ENCODE measurements around the gene AGXT. TPM values are rescaled to one million over a fixed set of nuclear protein-coding genes. Genes with fewer than 3 reads are reported as not detected.

The AGXT gene
- total RNA-seq, 4 donors from 2014 or later = not detected

- no peak for TF ChIP-seq POLR2AphosphoS5 (IDR thresholded peaks at IDR 0.05)
- no peak for TF ChIP-seq POLR2A (IDR thresholded peaks at IDR 0.05)
- TF ChIP-seq CTCF (IDR thresholded peaks at IDR 0.05) = no peak
- no peak for TF ChIP-seq EP300 (IDR thresholded peaks at IDR 0.05)
- no peak for ATAC-seq
Measured at GRCh38 chr2:240881913-240882312, 13.3 kb downstream of the AGXT start.

GRCh38 chr2:240884221-240884620, 15.6 kb downstream of the AGXT start:
- TF ChIP-seq POLR2A (IDR thresholded peaks at IDR 0.05) = no peak
- no peak for TF ChIP-seq CTCF (IDR thresholded peaks at IDR 0.05)
- TF ChIP-seq POLR2AphosphoS5 (IDR thresholded peaks at IDR 0.05) = no peak
- no peak for TF ChIP-seq EP300 (IDR thresholded peaks at IDR 0.05)
- H3K27ac ChIP-seq = no peak overlapping the region
- H3K36me3 ChIP-seq = no peaks in the 10 kb centered on the region
- no peak for ATAC-seq
- 75 to 100% methylated on average over 1 of the region's 2 CpGs for WGBS, 2 donors (ENCODE audit: low coverage in 1 of 2)
- no peak overlapping the region for H3K4me3 ChIP-seq
- H3K27me3 ChIP-seq = no peaks in the 10 kb centered on the region
- no peaks in the 10 kb centered on the region for H3K4me1 ChIP-seq
- no peaks in the 10 kb centered on the region for H3K9me3 ChIP-seq

More at GRCh38 chr2:240881913-240882312, 13.3 kb downstream of the AGXT start:
- Histone ChIP-seq H3K4me1 (no peaks in the 10 kb centered on the region), H3K36me3 (no peaks in the 10 kb centered on the region), H3K27me3 (no peaks in the 10 kb centered on the region), H3K4me3 (no peak overlapping the region), H3K27ac (no peak overlapping the region), H3K9me3 (no peaks in the 10 kb centered on the region)
- 47 to 56% methylated on average over 6 of the region's 6 CpGs for WGBS, 2 donors (ENCODE audit: low coverage in 1 of 2)

- no peak for ATAC-seq
- Histone ChIP-seq H3K27ac (no peak overlapping the region), H3K4me3 (no peak overlapping the region), H3K36me3 (no peaks in the 10 kb centered on the region), H3K27me3 (no peaks in the 10 kb centered on the region), H3K4me1 (no peaks in the 10 kb centered on the region), H3K9me3 (no peaks in the 10 kb centered on the region)
- WGBS, 2 donors (ENCODE audit: low coverage in 1 of 2) = 63 to 100% methylated on average over 1 to 2 of the region's 3 CpGs
- TF ChIP-seq POLR2AphosphoS5 (IDR thresholded peaks at IDR 0.05) (no peak), EP300 (IDR thresholded peaks at IDR 0.05) (no peak), POLR2A (IDR thresholded peaks at IDR 0.05) (no peak), CTCF (IDR thresholded peaks at IDR 0.05) (no peak)
Measured at GRCh38 chr2:240884745-240885144, 16.1 kb downstream of the AGXT start.

- TF ChIP-seq CTCF (IDR thresholded peaks at IDR 0.05) = no peak
- no peak for TF ChIP-seq POLR2A (IDR thresholded peaks at IDR 0.05)
- no peak for TF ChIP-seq EP300 (IDR thresholded peaks at IDR 0.05)
- no peak for TF ChIP-seq POLR2AphosphoS5 (IDR thresholded peaks at IDR 0.05)
- Histone ChIP-seq H3K9me3 (no peaks in the 10 kb centered on the region), H3K36me3 (no peaks in the 10 kb centered on the region), H3K4me3 (no peak overlapping the region), H3K27ac (no peak overlapping the region), H3K4me1 (no peaks in the 10 kb centered on the region), H3K27me3 (no peaks in the 10 kb centered on the region)
- WGBS, 2 donors (ENCODE audit: low coverage in 1 of 2) = 50% methylated on average over 1 of the region's 1 CpG; no CpG with 5 or more reads in 1 of the 2 donors
- no peak for ATAC-seq
Measured at GRCh38 chr2:240885566-240885965, 16.9 kb downstream of the AGXT start.

- 71 to 72% methylated on average over 3 to 5 of the region's 5 CpGs for WGBS, 2 donors (ENCODE audit: low coverage in 1 of 2)
- no peaks in the 10 kb centered on the region for H3K9me3 ChIP-seq
- TF ChIP-seq POLR2A (IDR thresholded peaks at IDR 0.05) (no peak), EP300 (IDR thresholded peaks at IDR 0.05) (no peak), POLR2AphosphoS5 (IDR thresholded peaks at IDR 0.05) (no peak), CTCF (IDR thresholded peaks at IDR 0.05) (no peak)
Measured at GRCh38 chr2:240886023-240886565, 17.5 kb downstream of the AGXT start.

More at GRCh38 chr2:240886023-240886565, 17.5 kb downstream of the AGXT start:
- Histone ChIP-seq H3K4me3 (no peak overlapping the region), H3K27me3 (no peaks in the 10 kb centered on the region), H3K27ac (no peak overlapping the region), H3K36me3 (no peaks in the 10 kb centered on the region), H3K4me1 (no peaks in the 10 kb centered on the region)
- no peak for ATAC-seq
